Mesendoderm (in vitro differentiated cells): ENCODE data around the gene PLEKHH3.

Experiments used
- DNase-seq: peaks from one replicate; pipeline ENCODE4 v3.0.0; 2013
- H2AK5ac ChIP-seq: 2 replicates; pipeline ENCODE4 v1.6.1; 2013; ENCODE audit warnings: low read length, inconsistent platforms
- H2BK120ac ChIP-seq: 2 replicates; pipeline ENCODE4 v1.6.1; 2013; ENCODE audit warnings: low read depth, mild to moderate bottlenecking, low read length, moderate library complexity, mixed read lengths
- H2BK15ac ChIP-seq: replicated peaks from 2 replicates; pipeline ENCODE4 v1.6.1; 2013; ENCODE audit warnings: low read depth, mild to moderate bottlenecking, moderate library complexity
- H2BK5ac ChIP-seq: 2 replicates; pipeline ENCODE4 v1.6.1; 2013; ENCODE audit warnings: low read length, inconsistent platforms
- H3K18ac ChIP-seq: 2 replicates; pipeline ENCODE4 v1.6.1; 2013; ENCODE audit warnings: mild to moderate bottlenecking, low read length, mixed read lengths
- H3K23ac ChIP-seq: one replicate; pipeline ENCODE4 v1.6.1; 2013; ENCODE audit warnings: low read length
- H3K27ac ChIP-seq: 2 replicates; pipeline ENCODE4 v1.5.1; 2013; ENCODE audit warnings: low read depth, mild to moderate bottlenecking, inconsistent platforms, low read length, moderate library complexity
- H3K27me3 ChIP-seq: 2 replicates; pipeline ENCODE4 v1.6.1; 2013; ENCODE audit warnings: low read length, control low read depth, mild to moderate bottlenecking, inconsistent platforms; ENCODE audit not compliant: insufficient read depth, poor library complexity
- H3K36me3 ChIP-seq: 2 replicates; pipeline ENCODE4 v1.6.1; 2013; ENCODE audit warnings: low read length, inconsistent platforms; ENCODE audit not compliant: control insufficient read depth, insufficient read depth
- H3K4ac ChIP-seq: one replicate; pipeline ENCODE4 v1.6.1; 2013; ENCODE audit warnings: low read depth, mild to moderate bottlenecking, low read length, moderate library complexity
- H3K4me1 ChIP-seq: 2 replicates; pipeline ENCODE4 v1.6.1; 2013; ENCODE audit warnings: low read depth, low read length, inconsistent platforms; ENCODE audit not compliant: control insufficient read depth
- H3K4me2 ChIP-seq: 2 replicates; pipeline ENCODE4 v1.6.1; 2013; ENCODE audit warnings: low read length
- H3K4me3 ChIP-seq: 2 replicates; pipeline ENCODE4 v1.5.1; 2013; ENCODE audit warnings: mild to moderate bottlenecking, low read length
- H3K56ac ChIP-seq: one replicate; pipeline ENCODE4 v1.6.1; 2013; ENCODE audit warnings: low read length
- H3K79me1 ChIP-seq: 2 replicates; pipeline ENCODE4 v1.6.1; 2013; ENCODE audit warnings: low read length, inconsistent platforms
- H3K79me2 ChIP-seq: 2 replicates; pipeline ENCODE4 v1.6.1; 2013; ENCODE audit warnings: mild to moderate bottlenecking, low read length; ENCODE audit not compliant: control insufficient read depth, insufficient read depth
- H3K9ac ChIP-seq: 2 replicates; pipeline ENCODE4 v1.6.1; 2013; ENCODE audit warnings: low read length, inconsistent platforms
- H4K5ac ChIP-seq: one replicate; pipeline ENCODE4 v1.6.1; 2013; ENCODE audit warnings: low read length
- H4K8ac ChIP-seq: one replicate; pipeline ENCODE4 v1.6.1; 2013; ENCODE audit warnings: low read depth, mild to moderate bottlenecking, control low read depth, low read length, moderate library complexity
- WGBS: extraction: QIAGEN DNeasy Blood & Tissue Kit; methylation state at CpG from one replicate; pipeline ENCODE4 v1.1.7; 2013; ENCODE audit warnings: low lambda C conversion rate, missing lambda C conversion rate; ENCODE audit not compliant: insufficient coverage; ENCODE audit errors: extremely low coverage; 5-methylcytosine and 5-hydroxymethylcytosine counted together

Gene PLEKHH3

DNA sequence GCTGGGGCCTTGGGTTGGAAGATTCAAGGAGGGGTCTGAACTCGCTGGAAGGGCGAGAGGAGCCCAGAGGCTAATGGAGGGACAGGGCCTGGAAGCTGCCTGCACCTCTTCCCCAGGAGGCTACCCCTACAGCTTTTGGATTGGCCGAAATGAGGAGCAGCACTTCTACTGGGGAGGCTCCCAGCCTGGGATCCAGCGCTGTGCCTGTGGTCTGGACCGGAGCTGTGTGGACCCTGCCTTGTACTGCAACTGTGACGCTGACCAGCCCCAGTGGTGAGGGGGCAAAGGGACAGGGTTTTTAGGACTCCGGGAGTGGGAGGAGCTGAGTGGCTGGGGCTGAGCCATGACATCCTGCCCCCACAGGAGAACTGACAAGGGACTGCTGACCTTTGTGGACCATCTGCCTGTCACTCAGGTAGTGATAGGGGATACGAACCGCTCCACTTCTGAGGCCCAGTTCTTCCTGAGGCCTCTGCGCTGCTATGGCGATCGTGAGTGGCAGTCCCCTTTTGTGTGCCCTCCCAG is 14.3 kb upstream of the PLEKHH3 start:
- Histone ChIP-seq H2BK120ac (no peak overlapping the region), H3K56ac (no peak overlapping the region), H2BK15ac (no peak overlapping the region), H4K8ac (no peak overlapping the region), H3K23ac (no peak overlapping the region), H2BK5ac (no peak overlapping the region), H3K4me2 (no peak overlapping the region), H3K9ac (no peak overlapping the region), H2AK5ac (no peak overlapping the region), H4K5ac (no peak overlapping the region), H3K4ac (no peak overlapping the region), H3K79me2 (no peaks in the 10 kb centered on the region), H3K27ac (no peak overlapping the region), H3K27me3 (no peaks in the 10 kb centered on the region), H3K4me3 (no peak overlapping the region), H3K18ac (no peak overlapping the region), H3K4me1 (no peaks in the 10 kb centered on the region), H3K36me3 (no peaks in the 10 kb centered on the region), H3K79me1 (no peaks in the 10 kb centered on the region)
- no peak for DNase-seq
- WGBS: no CpG with 5 or more reads among the region's 12 CpGs

DNA sequence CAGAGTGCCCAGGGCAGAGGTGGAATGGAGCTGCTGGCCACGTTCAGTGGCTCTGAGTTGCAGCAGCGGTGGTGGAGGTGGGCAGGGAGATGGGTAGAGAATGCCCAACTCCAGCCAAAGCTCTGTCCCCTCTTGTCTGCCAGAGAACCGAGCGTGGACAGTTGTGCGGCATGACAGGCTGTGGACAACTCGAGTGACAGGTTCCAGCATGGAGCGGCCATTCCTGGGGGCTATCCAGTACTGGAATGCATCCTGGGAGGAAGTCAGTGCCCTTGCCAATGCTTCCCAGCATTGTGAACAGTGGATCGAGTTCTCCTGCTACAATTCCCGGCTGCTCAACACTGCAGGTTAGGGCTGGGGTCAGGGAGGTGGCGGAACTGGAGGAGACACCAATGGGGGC is 13.8 kb upstream of the PLEKHH3 start:
- no peaks in the 10 kb centered on the region for H3K79me2 ChIP-seq
- no peak overlapping the region for H2BK15ac ChIP-seq
- no peak overlapping the region for H3K4me2 ChIP-seq
- H3K27me3 ChIP-seq: no peaks in the 10 kb centered on the region
- H2BK120ac ChIP-seq: no peak overlapping the region
- H3K36me3 ChIP-seq: no peaks in the 10 kb centered on the region
- H3K56ac ChIP-seq: no peak overlapping the region
- H3K79me1 ChIP-seq: no peaks in the 10 kb centered on the region
- WGBS: no CpG with 5 or more reads among the region's 10 CpGs
- no peak overlapping the region for H3K23ac ChIP-seq
- no peak overlapping the region for H2AK5ac ChIP-seq
- H2BK5ac ChIP-seq: no peak overlapping the region
- no peak overlapping the region for H3K9ac ChIP-seq
- no peak overlapping the region for H4K8ac ChIP-seq
- no peak overlapping the region for H3K4me3 ChIP-seq
- H3K4me1 ChIP-seq: no peaks in the 10 kb centered on the region
- no peak for DNase-seq
- no peak overlapping the region for H4K5ac ChIP-seq
- H3K27ac ChIP-seq: no peak overlapping the region
- no peak overlapping the region for H3K4ac ChIP-seq
- no peak overlapping the region for H3K18ac ChIP-seq

DNA sequence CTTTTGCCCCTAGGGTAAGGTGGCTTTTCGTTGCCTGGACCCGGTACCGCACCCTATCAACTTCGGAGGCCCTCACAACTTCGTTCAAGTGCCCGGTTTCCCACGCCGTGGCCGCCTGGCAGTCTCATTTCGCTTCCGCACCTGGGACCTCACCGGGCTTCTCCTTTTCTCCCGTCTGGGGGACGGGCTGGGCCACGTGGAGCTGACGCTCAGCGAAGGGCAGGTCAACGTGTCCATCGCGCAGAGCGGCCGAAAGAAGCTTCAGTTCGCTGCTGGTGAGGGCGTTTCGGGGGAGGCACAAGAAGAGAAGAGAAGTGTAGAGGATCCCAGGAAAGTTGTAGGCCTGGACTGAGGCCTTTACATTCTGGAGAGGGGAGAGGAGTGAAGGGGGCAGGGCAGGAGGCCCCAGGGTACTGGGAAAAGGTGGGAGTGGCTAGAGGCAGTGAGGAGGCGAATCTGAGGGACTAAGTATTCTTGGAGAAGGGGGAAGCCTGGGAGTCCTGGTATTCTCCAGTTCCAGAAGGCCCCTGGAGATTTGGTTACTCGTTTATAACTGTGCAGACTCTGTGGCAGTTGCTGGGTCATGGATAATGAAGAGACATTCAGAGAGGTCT is 11.0 kb upstream of the PLEKHH3 start:
- Histone ChIP-seq H4K8ac (no peak overlapping the region), H3K4ac (no peak overlapping the region), H3K4me2 (no peak overlapping the region), H3K18ac (no peak overlapping the region), H3K4me1 (no peaks in the 10 kb centered on the region), H3K9ac (no peak overlapping the region), H3K56ac (no peak overlapping the region), H4K5ac (no peak overlapping the region), H2BK120ac (no peak overlapping the region), H3K36me3 (no peaks in the 10 kb centered on the region), H3K79me2 (no peaks in the 10 kb centered on the region), H3K79me1 (no peaks in the 10 kb centered on the region), H3K27me3 (peaks cover 4% of the 10 kb centered on the region), H2BK15ac (no peak overlapping the region), H2AK5ac (no peak overlapping the region), H3K27ac (no peak overlapping the region), H3K23ac (no peak overlapping the region), H2BK5ac (no peak overlapping the region), H3K4me3 (no peak overlapping the region)
- WGBS: no CpG with 5 or more reads among the region's 27 CpGs
- peak; percentile 33 for DNase-seq

DNA sequence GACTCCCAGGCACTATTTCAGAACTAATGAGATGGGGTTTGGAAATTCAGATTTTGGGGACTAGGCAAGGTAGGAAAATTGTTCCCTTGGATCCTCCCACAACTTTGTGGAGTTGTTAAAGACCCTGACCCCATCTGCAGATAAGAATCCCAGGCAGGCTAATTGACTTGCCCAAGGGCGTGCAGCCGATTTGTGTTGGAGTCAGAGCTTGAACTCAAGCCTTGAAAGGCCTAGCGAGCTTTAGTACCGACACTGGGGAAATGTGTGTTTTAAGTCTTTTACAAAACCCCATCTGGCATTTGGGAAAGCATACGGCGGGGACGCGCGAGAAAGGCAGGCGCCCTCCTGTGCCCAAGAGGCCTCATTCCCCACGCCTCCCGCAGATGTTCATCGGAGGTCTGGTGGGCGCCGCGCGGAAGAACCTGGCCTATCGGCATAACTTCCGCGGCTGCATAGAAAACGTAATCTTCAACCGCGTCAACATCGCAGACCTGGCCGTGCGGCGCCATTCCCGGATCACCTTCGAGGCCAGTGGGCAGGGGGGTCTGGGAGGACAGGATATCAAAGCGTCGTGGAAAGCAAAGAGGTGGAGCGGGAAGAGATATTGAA is 9.8 kb upstream of the PLEKHH3 start:
- no CpG with 5 or more reads among the region's 32 CpGs for WGBS
- no peak overlapping the region for H3K4me3 ChIP-seq
- H4K8ac ChIP-seq: no peak overlapping the region

DNA sequence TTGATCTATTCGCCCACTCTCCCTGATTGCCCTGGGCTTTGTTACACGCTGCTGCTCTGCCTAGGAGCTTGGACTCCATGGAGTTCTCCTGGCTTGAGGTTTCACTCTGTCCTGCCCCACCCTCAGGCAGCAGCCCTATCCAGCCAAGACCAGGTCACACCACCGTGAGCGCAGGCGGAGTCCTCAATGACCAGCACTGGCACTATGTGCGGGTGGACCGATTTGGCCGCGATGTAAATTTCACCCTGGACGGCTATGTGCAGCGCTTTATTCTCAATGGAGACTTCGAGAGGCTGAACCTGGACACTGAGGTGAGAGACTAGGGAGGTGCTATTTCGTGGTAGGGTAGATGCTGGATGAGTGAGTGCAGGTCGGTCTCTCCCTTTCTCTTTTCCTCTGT is 9.0 kb upstream of the PLEKHH3 start:
- no CpG with 5 or more reads among the region's 14 CpGs for WGBS
- no peak overlapping the region for H3K56ac ChIP-seq
- H3K36me3 ChIP-seq: no peaks in the 10 kb centered on the region
- no peak for DNase-seq
- no peaks in the 10 kb centered on the region for H3K79me2 ChIP-seq
- no peak overlapping the region for H3K23ac ChIP-seq
- H3K4me2 ChIP-seq: no peak overlapping the region
- H3K27me3 ChIP-seq: peaks cover 4% of the 10 kb centered on the region
- no peak overlapping the region for H3K9ac ChIP-seq
- H3K79me1 ChIP-seq: no peaks in the 10 kb centered on the region
- H2BK15ac ChIP-seq: no peak overlapping the region
- no peak overlapping the region for H3K18ac ChIP-seq
- no peak overlapping the region for H2BK120ac ChIP-seq
- no peak overlapping the region for H4K8ac ChIP-seq
- H3K27ac ChIP-seq: no peak overlapping the region
- H2AK5ac ChIP-seq: no peak overlapping the region
- H3K4ac ChIP-seq: no peak overlapping the region
- no peak overlapping the region for H4K5ac ChIP-seq
- no peak overlapping the region for H2BK5ac ChIP-seq
- no peak overlapping the region for H3K4me3 ChIP-seq
- H3K4me1 ChIP-seq: peaks cover 5% of the 10 kb centered on the region

More for the DNA sequence above, 9.8 kb upstream of the PLEKHH3 start:
- Histone ChIP-seq H3K56ac (no peak overlapping the region), H3K4me2 (no peak overlapping the region), H3K27ac (no peak overlapping the region), H4K5ac (no peak overlapping the region), H2BK5ac (no peak overlapping the region), H3K4me1 (peaks cover 1% of the 10 kb centered on the region), H3K36me3 (no peaks in the 10 kb centered on the region), H3K18ac (no peak overlapping the region), H3K9ac (no peak overlapping the region), H3K4ac (no peak overlapping the region), H3K23ac (no peak overlapping the region), H2BK120ac (no peak overlapping the region), H3K79me2 (no peaks in the 10 kb centered on the region), H2AK5ac (no peak overlapping the region), H3K79me1 (no peaks in the 10 kb centered on the region), H3K27me3 (peaks cover 4% of the 10 kb centered on the region), H2BK15ac (no peak overlapping the region)
- peak; percentile 42 for DNase-seq
